ENCODE data around the gene MRPL45. TPM values are rescaled to one million over a fixed set of nuclear protein-coding genes. Genes with fewer than 3 reads are reported as not detected.

The MRPL45 gene
- total RNA-seq, 1 experiment from 2014 or later: 24.7 TPM

GRCh38 chr17:38344420-38344745 lies 47.4 kb downstream of the MRPL45 start:
- intact Hi-C loops (cut with micrococcal nuclease; ENCODE audit: unreplicated experiment) (no loop called here), in situ Hi-C loops (cut with HindIII; ENCODE audit: low pct_unique_long_range_greater_than_20kb, low sequenced_read_pairs) (no loop called here)
- H3K4me3 ChIP-seq (ENCODE audit: low read depth in 2 of 2, low read length in 2 of 2): no peak overlapping the region
- DNase-seq (ENCODE audit: low read depth, low spot score): no peak
- BruUV-seq (replicated peaks): no TSS peak
- CTCF ChIA-PET: no interaction called here
- H3K27me3 ChIP-seq (ENCODE audit: control insufficient read depth, insufficient read depth, low read length): no peaks in the 10 kb centered on the region
- TF ChIP-seq CTCF (IDR thresholded peaks at IDR 0.05) (no peak), REST (IDR thresholded peaks at IDR 0.05; ENCODE audit: insufficient read depth in 1 of 2, low read depth in 2 of 2, low read length in 1 of 2) (no peak), SIN3A (IDR thresholded peaks at IDR 0.05; ENCODE audit: borderline replicate concordance, insufficient read depth, low read depth, low read length) (no peak), TCF7L2 (IDR thresholded peaks at IDR 0.05; ENCODE audit: low read depth, low read length) (no peak), POLR2AphosphoS5 (IDR thresholded peaks at IDR 0.05; ENCODE audit: low read depth, low read length) (no peak)
- no peaks in the 10 kb centered on the region for H3K9me3 ChIP-seq (ENCODE audit: control insufficient read depth, insufficient read depth, low read depth, low read length)
- H3K36me3 ChIP-seq (ENCODE audit: control insufficient read depth, insufficient read depth, low read length): no peaks in the 10 kb centered on the region
- POLR2A ChIA-PET: no interaction called here
- no peaks in the 10 kb centered on the region for H3K4me1 ChIP-seq (ENCODE audit: control insufficient read depth, insufficient read depth, low read length)
- H3K27ac ChIP-seq (ENCODE audit: low read length): no peak overlapping the region
- no peak for ATAC-seq

GRCh38 chr17:38345743-38346142 lies 48.8 kb downstream of the MRPL45 start:
- Histone ChIP-seq H3K36me3 (ENCODE audit: control insufficient read depth, insufficient read depth, low read length) (no peaks in the 10 kb centered on the region), H3K4me3 (ENCODE audit: low read depth in 2 of 2, low read length in 2 of 2) (no peak overlapping the region), H3K27ac (ENCODE audit: low read length) (no peak overlapping the region), H3K9me3 (ENCODE audit: control insufficient read depth, insufficient read depth, low read depth, low read length) (no peaks in the 10 kb centered on the region), H3K27me3 (ENCODE audit: control insufficient read depth, insufficient read depth, low read length) (no peaks in the 10 kb centered on the region), H3K4me1 (ENCODE audit: control insufficient read depth, insufficient read depth, low read length) (peaks cover 6% of the 10 kb centered on the region; the same call in 1 of the 2 replicates)
- TF ChIP-seq SIN3A (IDR thresholded peaks at IDR 0.05; ENCODE audit: borderline replicate concordance, insufficient read depth, low read depth, low read length) (no peak), POLR2AphosphoS5 (IDR thresholded peaks at IDR 0.05; ENCODE audit: low read depth, low read length) (no peak), TCF7L2 (IDR thresholded peaks at IDR 0.05; ENCODE audit: low read depth, low read length) (no peak), REST (IDR thresholded peaks at IDR 0.05; ENCODE audit: insufficient read depth in 1 of 2, low read depth in 2 of 2, low read length in 1 of 2) (no peak), CTCF (IDR thresholded peaks at IDR 0.05) (no peak)
- CTCF ChIA-PET: interaction anchor here (0.6 kb wide), 3 partner anchors 85 to 218 kb away, joined by 3 to 8 read pairs (median 4); no protein-coding TSS in a partner anchor
- DNase-seq (ENCODE audit: low read depth, low spot score) (no peak), ATAC-seq (no peak)
- BruUV-seq (replicated peaks): no TSS peak
- intact Hi-C loops (cut with micrococcal nuclease; ENCODE audit: unreplicated experiment): no loop called here
- in situ Hi-C loops (cut with HindIII; ENCODE audit: low pct_unique_long_range_greater_than_20kb, low sequenced_read_pairs): no loop called here
- POLR2A ChIA-PET: interaction anchor here (0.7 kb wide), 1 partner anchor 23 kb away, joined by 6 read pairs; no protein-coding TSS in a partner anchor
